Frontal cortex (tissue), 4 donors: Measurements from ENCODE around the gene TIMP2. TPM values are rescaled to one million over a fixed set of nuclear protein-coding genes. Genes with fewer than 3 reads are reported as not detected.

Experiments used
- DNase-seq, 2 donors: peaks; one replicate each; pipeline ENCODE4 v3.0.0; 2012; ENCODE audit warnings: low spot score in 2 of 2
- FAIRE-seq: peaks from 2 replicates; lab custom pipeline; 2012; peaks lifted over from hg19 to GRCh38; lab: Jason Lieb, UNC
- total RNA-seq: library from RNA; depleted of rRNA; stranded (reverse); fragments of >200 nt; gene quantifications from one replicate; pipeline ENCODE4 v1.2.3, GENCODE V29; 2014
- donor health status: control.
- donor health status: control.
- donor health status: control.

TIMP2 gene
- total RNA-seq, 1 donor from 2014 or later: 33.8 TPM

GRCh38 chr17:78825696-78826095 lies 99.5 kb downstream of the TIMP2 start:
- no peak for FAIRE-seq
- no peak for DNase-seq

GRCh38 chr17:78824240-78824639 lies 100.9 kb downstream of the TIMP2 start:
- DNase-seq: no peak
- FAIRE-seq: no peak

GRCh38 chr17:78823282-78824046 lies 101.7 kb downstream of the TIMP2 start:
- FAIRE-seq (no peak), DNase-seq (no peak)

- FAIRE-seq: no peak
- peak in 1 of 2 donors; percentile 67 for DNase-seq
These were observed 102.6 kb downstream of the TIMP2 start for GRCh38 chr17:78822552-78822951.

- FAIRE-seq (no peak), DNase-seq (no peak)
These were observed 103.2 kb downstream of the TIMP2 start for GRCh38 chr17:78821961-78822360.

- DNase-seq: no peak
- FAIRE-seq: no peak
These were observed 104.3 kb downstream of the TIMP2 start for GRCh38 chr17:78820841-78821240.

GRCh38 chr17:78819806-78820792 lies 105.1 kb downstream of the TIMP2 start:
- no peak for FAIRE-seq
- no peak for DNase-seq

- DNase-seq: no peak
- FAIRE-seq: no peak
These were observed 105.8 kb downstream of the TIMP2 start for GRCh38 chr17:78819402-78819801.

- no peak for DNase-seq
- no peak for FAIRE-seq
These were observed 106.3 kb downstream of the TIMP2 start for GRCh38 chr17:78818932-78819331.

- no peak for DNase-seq
- no peak for FAIRE-seq
These were observed 106.9 kb downstream of the TIMP2 start for GRCh38 chr17:78818152-78818846.

- DNase-seq: no peak
- no peak for FAIRE-seq
These were observed 108.1 kb downstream of the TIMP2 start for GRCh38 chr17:78817123-78817522.

- no peak for FAIRE-seq
- DNase-seq: no peak
These were observed 109.5 kb downstream of the TIMP2 start for GRCh38 chr17:78815696-78816095.

- DNase-seq (no peak), FAIRE-seq (no peak)
These were observed 112.3 kb downstream of the TIMP2 start for GRCh38 chr17:78812855-78813254.

- FAIRE-seq: no peak
- no peak for DNase-seq
These were observed 117.0 kb downstream of the TIMP2 start for GRCh38 chr17:78808163-78808562.

GRCh38 chr17:78806451-78806850 lies 118.7 kb downstream of the TIMP2 start:
- DNase-seq (no peak), FAIRE-seq (no peak)

- FAIRE-seq: no peak
These were observed 119.9 kb downstream of the TIMP2 start for GRCh38 chr17:78805301-78805700.

GRCh38 chr17:78804777-78805176 lies 120.4 kb downstream of the TIMP2 start:
- no peak for FAIRE-seq
- DNase-seq: no peak

More at GRCh38 chr17:78805301-78805700, 119.9 kb downstream of the TIMP2 start:
- no peak for DNase-seq

- FAIRE-seq: no peak
These were observed 121.9 kb downstream of the TIMP2 start for GRCh38 chr17:78803186-78803845.

More at GRCh38 chr17:78803186-78803845, 121.9 kb downstream of the TIMP2 start:
- DNase-seq: no peak
